HepG2 (cell line): Measurements from ENCODE around the gene IFNAR1. TPM values are rescaled to one million over a fixed set of nuclear protein-coding genes. Genes with fewer than 3 reads are reported as not detected.

Source experiments
- ATAC-seq: fragments of 200-7000 bp; cut with Tn5 transposase; 3 replicates; pipeline ENCODE4 v1.9.1; 2020; ENCODE audit warnings: mild to moderate bottlenecking, moderate library complexity
- BruUV-seq: library from RNA; stranded (reverse); fragments of 400-500 nt; replicated peaks from 2 replicates; lab custom pipeline; 2021; lab: Mats Ljungman, UMichigan
- CTCF ChIA-PET: fragments of 300-600 bp; formaldehyde crosslinking; extraction: SDS; loops from one replicate; lab custom pipeline; 2021; ENCODE audit warnings: low total read pairs, inconsistent platforms, low intra/inter-chr PET ratio; lab: Yijun Ruan, JAX
- POLR2A ChIA-PET: fragments of 350-600 bp; sonication (Branson Sonifier 250); formaldehyde crosslinking; loops from one replicate; lab custom pipeline; 2020; ENCODE audit warnings: antibody characterized with exemption, inconsistent platforms; lab: Yijun Ruan, JAX
- DNase-seq: peaks from one replicate; pipeline ENCODE4 v3.0.0-alpha.2; 2015; ENCODE audit warnings: low spot score
- FAIRE-seq: peaks from 3 replicates; lab custom pipeline; 2011; peaks lifted over from hg19 to GRCh38; lab: Jason Lieb, UNC
- H2AFZ ChIP-seq: one replicate; pipeline ENCODE4 v1.6.1; 2011; ENCODE audit warnings: low read length, inconsistent platforms
- H3K27ac ChIP-seq: fragments of 300-600 bp; 3 replicates; pipeline ENCODE4 v1.8.0; 2011; ENCODE audit warnings: mixed run types, mild to moderate bottlenecking, mixed read lengths, low read length, inconsistent platforms; ENCODE audit not compliant: insufficient read depth; ENCODE audit errors: extremely low read length
- H3K27me3 ChIP-seq, 2 experiments: fragments of 200-600 bp in 1 of 2; 2 replicates in 1 of 2; 3 replicates in 1 of 2; pipeline versions ENCODE4 v1.6.0 to v1.8.0; 2011; ENCODE audit warnings: low read length in 2 of 2, mild to moderate bottlenecking in 2 of 2, moderate library complexity in 2 of 2, inconsistent platforms in 1 of 2; ENCODE audit not compliant: insufficient read depth in 2 of 2, control insufficient read depth in 1 of 2
- H3K36me3 ChIP-seq, 2 experiments: fragments of 200-600 bp in 1 of 2; replicated peaks in 1 of 2; 2 replicates in 1 of 2; 3 replicates in 1 of 2; pipeline versions ENCODE4 v1.5.1 to v1.8.0; 2011; ENCODE audit warnings: low read length in 2 of 2, inconsistent platforms in 1 of 2; ENCODE audit not compliant: insufficient read depth in 2 of 2, control insufficient read depth in 1 of 2
- H3K4me1 ChIP-seq: 2 replicates; pipeline ENCODE4 v1.5.1; 2012; ENCODE audit warnings: low read length, inconsistent platforms; ENCODE audit not compliant: insufficient read depth
- H3K4me2 ChIP-seq: 2 replicates; pipeline ENCODE4 v1.6.0; 2011; ENCODE audit warnings: low read depth, low read length, inconsistent platforms
- H3K4me3 ChIP-seq, 3 experiments: fragments of 200-600 bp in 1 of 3; sonication (generic), shearing (Covaris generic) in 1 of 3; replicated peaks in 1 of 3; 2 replicates each; pipeline ENCODE4 v1.5.1; 2011 to 2016; ENCODE audit warnings: low read length in 3 of 3, inconsistent platforms in 2 of 3, low read depth in 2 of 3, mild to moderate bottlenecking in 2 of 3, control low read depth in 1 of 3, mixed read lengths in 1 of 3; ENCODE audit not compliant: insufficient read depth in 1 of 3
- H3K79me2 ChIP-seq: one replicate; pipeline ENCODE4 v1.6.1; 2011; ENCODE audit warnings: low read length, inconsistent platforms; ENCODE audit not compliant: insufficient read depth
- H3K9ac ChIP-seq: 2 replicates; pipeline ENCODE4 v1.6.0; 2011; ENCODE audit warnings: mild to moderate bottlenecking, low read depth, low read length, inconsistent platforms; ENCODE audit not compliant: insufficient read depth
- H3K9me3 ChIP-seq: 2 replicates; pipeline ENCODE4 v1.5.1; 2012; ENCODE audit warnings: mild to moderate bottlenecking, low read length
- H4K20me1 ChIP-seq: 2 replicates; pipeline ENCODE4 v1.6.0; 2011; ENCODE audit warnings: inconsistent platforms, mild to moderate bottlenecking, low read length, moderate library complexity; ENCODE audit not compliant: insufficient read depth
- BRCA1 ChIP-seq: sonication (generic); formaldehyde crosslinking; IDR thresholded peaks from 2 replicates; pipeline ENCODE4 v1.4.0; 2020; ENCODE audit warnings: missing genetic modification reagents
- E2F1 ChIP-seq: sonication (generic); formaldehyde crosslinking; IDR thresholded peaks from 2 replicates; pipeline ENCODE4 v1.5.0; 2020; ENCODE audit warnings: missing genetic modification reagents
- FUBP1 ChIP-seq: sonication (generic); formaldehyde crosslinking; IDR thresholded peaks from 2 replicates; pipeline ENCODE4 v1.5.1; 2020; ENCODE audit warnings: missing genetic modification reagents, mild to moderate bottlenecking, borderline replicate concordance
- GLI4 ChIP-seq: sonication (generic); formaldehyde crosslinking; IDR thresholded peaks from 2 replicates; pipeline ENCODE4 v1.5.1; 2020; ENCODE audit warnings: missing genetic modification reagents, mild to moderate bottlenecking, moderate library complexity, borderline replicate concordance
- KDM1A ChIP-seq: IDR thresholded peaks from 2 replicates; pipeline ENCODE4 v1.6.1; 2016; ENCODE audit warnings: missing compliant biosample characterization
- LCORL ChIP-seq, 2 experiments: fragments of 450-650 bp in 1 of 2; sonication (generic) in 1 of 2; formaldehyde crosslinking in 1 of 2; IDR thresholded peaks; 2 replicates each; pipeline versions ENCODE4 v1.5.0 to v1.6.1; 2017 to 2020; ENCODE audit warnings: antibody characterized with exemption in 1 of 2, missing genetic modification reagents in 1 of 2
- MAFG ChIP-seq: sonication (generic); formaldehyde crosslinking; IDR thresholded peaks from 2 replicates; pipeline ENCODE4 v1.5.1; 2020; ENCODE audit warnings: mild to moderate bottlenecking, missing genetic modification reagents
- NPAS2 ChIP-seq: sonication (generic); formaldehyde crosslinking; IDR thresholded peaks from 2 replicates; pipeline ENCODE4 v1.8.0; 2022; ENCODE audit warnings: mild to moderate bottlenecking, missing genetic modification reagents, borderline replicate concordance
- PITX1 ChIP-seq: sonication (generic); formaldehyde crosslinking; IDR thresholded peaks from 2 replicates; pipeline ENCODE4 v1.5.1; 2020; ENCODE audit warnings: mild to moderate bottlenecking, missing genetic modification reagents
- PLSCR1 ChIP-seq: sonication (generic); formaldehyde crosslinking; IDR thresholded peaks from 2 replicates; pipeline ENCODE4 v1.5.0; 2020; ENCODE audit warnings: missing genetic modification reagents, mild to moderate bottlenecking, borderline replicate concordance
- RAD51 ChIP-seq: fragments of 450-650 bp; IDR thresholded peaks from 2 replicates; pipeline ENCODE4 v1.6.1; 2016; ENCODE audit warnings: borderline replicate concordance
- SAP130 ChIP-seq: IDR thresholded peaks from 2 replicates; pipeline ENCODE4 v1.6.1; 2016; ENCODE audit warnings: low read depth
- SPEN ChIP-seq: sonication (generic); formaldehyde crosslinking; IDR thresholded peaks from 2 replicates; pipeline ENCODE4 v1.5.1; 2020; ENCODE audit warnings: low read depth, mild to moderate bottlenecking, missing genetic modification reagents
- SRY ChIP-seq: sonication (generic); formaldehyde crosslinking; IDR thresholded peaks from 2 replicates; pipeline ENCODE4 v1.8.0; 2022; ENCODE audit warnings: mild to moderate bottlenecking, missing genetic modification reagents
- ZSCAN5A ChIP-seq: sonication (generic); formaldehyde crosslinking; IDR thresholded peaks from 2 replicates; pipeline ENCODE4 v1.8.0; 2022; ENCODE audit warnings: mild to moderate bottlenecking, missing genetic modification reagents, borderline replicate concordance
- WGBS: methylation state at CpG from one replicate; pipeline ENCODE4 v1.1.6; 2017; ENCODE audit warnings: low lambda C conversion rate; 5-methylcytosine and 5-hydroxymethylcytosine counted together
- in situ Hi-C: cut with HindIII; loops from 2 replicates; pipeline ENCODE4 v1.10.0; 2017; ENCODE audit warnings: low pct_unique_long_range_greater_than_20kb; ENCODE audit not compliant: extremely low pct_ligation_motif_present
- intact Hi-C: fragments of 100-400 bp; cut with micrococcal nuclease; formaldehyde crosslinking; loops from one replicate; pipeline ENCODE4 v1.10.0; 2022; ENCODE audit not compliant: unreplicated experiment
- polyA plus RNA-seq, 8 experiments: library from polyadenylated mRNA; depleted of rRNA in 3 of 8; stranded (reverse) in 7 of 8; unstranded in 1 of 8; fragments of >200 nt; fragmentation: Illumina TruSeq in 4 of 8; extraction: Trizol in 4 of 8; gene quantifications; 2 replicates each; pipeline versions ENCODE4 v1.2.1 to v1.2.3, GENCODE V29; 2011 to 2016; ENCODE audit warnings: low read depth in 4 of 8, missing spikeins in 1 of 8, mixed read lengths in 1 of 8; ENCODE audit not compliant: insufficient read depth in 1 of 8
- total RNA-seq, 5 experiments: library from RNA; depleted of rRNA; stranded (reverse); fragments of >200 nt; fragmentation: Illumina TruSeq; extraction: Trizol; gene quantifications; 2 replicates each; pipeline ENCODE4 v1.2.3, GENCODE V29; 2016; ENCODE audit warnings: low read depth in 1 of 5

The IFNAR1 gene
- total and polyA plus RNA-seq, 2 of the 13 experiments (the other 11 are each of a cell fraction or from before 2014, with no cell fraction given), result 6.7 to 9.3 TPM

- Histone ChIP-seq H3K36me3 (no peaks in the 10 kb centered on the region), H3K4me3 (no peak overlapping the region), H3K79me2 (no peaks in the 10 kb centered on the region), H3K9ac (no peak overlapping the region), H3K9me3 (no peaks in the 10 kb centered on the region), H4K20me1 (no peaks in the 10 kb centered on the region), H3K4me2 (no peak overlapping the region), H2AFZ (no peak overlapping the region), H3K27ac (no peak overlapping the region)
- BruUV-seq, result no TSS peak
- ATAC-seq, result no peak
- POLR2A ChIA-PET, result no interaction called here
- in situ Hi-C loops, result no loop called here
- WGBS, result 56% methylated on average over 4 of the region's 4 CpGs
- CTCF ChIA-PET, result no interaction called here
- TF ChIP-seq SRY (CRISPR knock-in tag), result no peak
- no peak for TF ChIP-seq SPEN (CRISPR knock-in tag)
- TF ChIP-seq PITX1 (CRISPR knock-in tag), result no peak
- TF ChIP-seq NPAS2, result no peak
- TF ChIP-seq, all 625 proteins: peak for 0
- H3K4me1 ChIP-seq, result peaks cover 38% of the 10 kb centered on the region
- no peak for FAIRE-seq
- DNase-seq, result no peak
- H3K27me3 ChIP-seq, result no peaks in the 10 kb centered on the region
- intact Hi-C loops, result no loop called here
Observed at GRCh38 chr21:33388188-33388587, 63.4 kb downstream of the IFNAR1 start.

GRCh38 chr21:33390479-33390878, 65.7 kb downstream of the IFNAR1 start:
- no peaks in the 10 kb centered on the region for H3K27me3 ChIP-seq
- H3K36me3 ChIP-seq, result no peaks in the 10 kb centered on the region
- 30% methylated on average over 5 of the region's 5 CpGs for WGBS
- BruUV-seq, result no TSS peak
- H4K20me1 ChIP-seq, result no peaks in the 10 kb centered on the region
- no peaks in the 10 kb centered on the region for H3K79me2 ChIP-seq
- H3K27ac ChIP-seq, result no peak overlapping the region
- ChIA-PET POLR2A (no interaction called here), CTCF (no interaction called here)
- FAIRE-seq (no peak), ATAC-seq (no peak), DNase-seq (no peak)
- intact Hi-C loops, result no loop called here
- peaks cover 35% of the 10 kb centered on the region for H3K4me1 ChIP-seq
- H3K4me2 ChIP-seq, result no peak overlapping the region
- H3K9me3 ChIP-seq, result no peaks in the 10 kb centered on the region
- no peak overlapping the region for H3K9ac ChIP-seq
- no peak overlapping the region for H3K4me3 ChIP-seq
- H2AFZ ChIP-seq, result no peak overlapping the region
- in situ Hi-C loops, result no loop called here
- TF ChIP-seq FUBP1 (CRISPR knock-in tag) (no peak), KDM1A (CRISPR knock-in tag) (no peak), MAFG (CRISPR knock-in tag) (no peak), RAD51 (no peak), BRCA1 (no peak), GLI4 (CRISPR knock-in tag) (no peak), PLSCR1 (CRISPR knock-in tag) (no peak), LCORL (IDR thresholded peaks at IDR 0.05) (no peak), LCORL (CRISPR knock-in tag; IDR thresholded peaks at IDR 0.05) (no peak), SAP130 (no peak), E2F1 (CRISPR knock-in tag) (no peak), ZSCAN5A (CRISPR knock-in tag) (no peak)
